GM18502 (cell line): ENCODE measurements around the gene ZNF232.
"Not testable (repeated sequence)": the region's sequence is repeated elsewhere in the genome, so short reads cannot be mapped to it uniquely, and the experiment has no call there.

Experiments used
- ATAC-seq: cut with Tn5 transposase; IDR thresholded peaks from one replicate; pipeline ENCODE4 v1.9.1; 2021; ENCODE audit warnings: mild to moderate bottlenecking; ENCODE audit not compliant: unreplicated experiment, poor library complexity

ZNF232 gene

GRCh38 chr17:5130687-5131086 is 19.0 kb upstream of the ZNF232 start:
- ATAC-seq: not testable (repeated sequence)

GRCh38 chr17:5130261-5130660 is 18.6 kb upstream of the ZNF232 start:
- ATAC-seq: not testable (repeated sequence)

DNA sequence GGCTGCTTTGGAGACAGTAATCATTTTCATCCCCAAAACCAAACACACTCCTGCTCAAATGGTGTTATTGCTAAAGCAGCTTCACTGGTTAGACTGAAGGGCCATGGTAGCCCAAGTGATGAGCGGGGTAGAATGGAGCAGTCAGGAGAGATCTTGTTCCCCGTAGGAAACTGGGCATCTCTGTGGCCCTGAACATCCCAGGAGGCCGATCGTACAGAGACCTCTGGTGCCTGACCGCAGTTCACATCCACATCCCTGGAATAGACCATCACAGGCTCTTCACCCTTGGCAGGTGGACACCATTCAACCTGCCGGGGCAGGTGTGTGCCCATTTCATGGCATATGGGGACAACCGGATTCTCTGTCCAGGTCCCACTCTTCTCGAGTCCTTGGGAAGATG is 18.1 kb upstream of the ZNF232 start:
- not testable (repeated sequence) for ATAC-seq

- no peak for ATAC-seq
Observed at GRCh38 chr17:5128905-5129535, 17.3 kb upstream of the ZNF232 start.

DNA sequence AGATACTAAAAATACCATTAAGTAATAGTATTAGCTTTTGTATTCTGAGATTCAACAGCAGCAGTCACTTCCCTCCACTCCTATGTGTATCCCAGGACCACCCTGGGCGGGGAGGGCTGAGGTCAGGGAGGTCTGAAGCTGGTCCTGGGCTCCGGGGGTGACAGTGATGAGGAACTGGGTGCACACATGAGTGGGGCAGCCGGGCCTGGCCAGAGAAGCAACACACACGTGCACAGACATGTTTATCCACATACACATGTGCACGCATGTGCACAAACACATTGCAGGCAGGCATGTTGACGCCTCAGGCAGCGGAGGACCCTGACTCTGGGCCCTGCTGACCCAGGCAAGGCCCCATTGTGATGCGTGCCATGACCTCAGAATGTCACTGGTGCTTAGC is 16.7 kb upstream of the ZNF232 start:
- ATAC-seq: not testable (repeated sequence)

DNA sequence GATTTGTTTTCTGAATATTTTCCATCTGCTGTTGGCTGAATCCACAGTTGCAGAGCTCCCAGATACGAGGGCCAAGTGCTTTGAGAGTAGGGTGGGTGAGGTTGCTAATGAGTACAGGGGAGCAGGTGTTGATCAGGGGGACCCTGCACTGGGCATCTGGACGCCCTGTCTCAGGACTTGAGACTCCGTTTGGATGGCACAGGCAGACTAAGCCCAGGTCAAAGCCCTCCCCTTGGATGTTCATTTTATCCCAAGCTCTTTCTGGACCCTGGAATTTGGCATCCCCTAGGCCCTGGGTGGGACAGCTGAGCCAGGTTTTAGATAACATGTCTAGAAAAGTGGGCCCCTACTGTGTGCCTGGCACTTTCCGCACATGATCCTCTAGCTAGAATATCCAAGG is 16.2 kb upstream of the ZNF232 start:
- no peak for ATAC-seq

GRCh38 chr17:5126719-5127488 is 15.2 kb upstream of the ZNF232 start:
- ATAC-seq: no peak

DNA sequence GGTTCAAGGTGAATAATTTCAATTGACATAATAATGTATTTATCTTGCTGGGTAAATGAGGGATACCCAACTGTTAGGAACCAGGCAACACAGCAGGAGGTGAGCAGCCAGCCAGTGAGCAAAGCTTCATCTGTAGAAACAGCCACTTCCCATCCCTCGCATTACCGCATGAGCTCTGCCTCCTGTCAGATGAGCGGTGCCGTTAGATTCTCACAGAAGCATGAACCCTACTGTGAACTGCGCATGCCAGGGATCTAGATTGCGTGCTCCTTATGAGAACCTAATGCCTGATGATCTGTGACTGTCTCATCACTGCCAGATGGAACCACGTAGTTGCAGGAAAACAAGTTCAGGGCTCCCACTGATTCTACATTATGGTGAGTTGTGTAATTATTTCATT is 13.2 kb upstream of the ZNF232 start:
- ATAC-seq: not testable (repeated sequence)

- ATAC-seq: not testable (repeated sequence)
Observed at GRCh38 chr17:5124125-5124760, 12.6 kb upstream of the ZNF232 start.

GRCh38 chr17:5123343-5124124 is 11.9 kb upstream of the ZNF232 start:
- no peak for ATAC-seq

- ATAC-seq: no peak
Observed at GRCh38 chr17:5122586-5123342, 11.1 kb upstream of the ZNF232 start.

- not testable (repeated sequence) for ATAC-seq
Observed at GRCh38 chr17:5122056-5122455, 10.4 kb upstream of the ZNF232 start.

- no peak for ATAC-seq
Observed at GRCh38 chr17:5121186-5121841, 9.6 kb upstream of the ZNF232 start.

- ATAC-seq: not testable (repeated sequence)
Observed at GRCh38 chr17:5120436-5121185, 8.9 kb upstream of the ZNF232 start.

GRCh38 chr17:5120036-5120435 is 8.4 kb upstream of the ZNF232 start:
- ATAC-seq: no peak

DNA sequence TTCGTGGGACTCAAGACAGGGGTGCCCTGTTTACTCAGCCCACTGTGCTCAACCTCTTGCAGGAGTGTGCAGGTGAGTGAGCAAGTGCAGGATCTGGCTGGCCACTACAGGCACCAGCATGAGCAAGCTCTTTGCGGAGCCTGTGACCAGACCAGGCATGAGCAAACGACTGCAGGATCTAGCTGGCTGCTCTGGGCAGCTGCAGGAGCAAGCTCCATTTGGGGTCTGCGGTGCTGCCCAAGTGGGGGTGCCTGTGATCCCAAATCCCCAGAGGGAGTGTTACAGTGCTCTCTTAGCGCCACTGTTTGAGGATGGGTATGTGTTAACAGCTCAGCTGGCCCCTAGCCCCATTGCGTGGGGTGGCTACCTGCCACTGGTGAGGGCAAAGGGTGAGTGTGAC is 6.5 kb upstream of the ZNF232 start:
- ATAC-seq: no peak

GRCh38 chr17:5115673-5116651 is 4.3 kb upstream of the ZNF232 start, which contains the start of gene USP6:
Gene USP6, plus strand, starts transcription at chr17:5116032. Its CDS starts 14,336 bp downstream, at chr17:5130368.
- no peak for ATAC-seq
